ENCODE results near the gene SPOCK3.
"Not testable (repeated sequence)": the region's sequence is repeated elsewhere in the genome, so short reads cannot be mapped to it uniquely, and the experiment has no call there.

The SPOCK3 gene

GRCh38 chr4:167031534-167032156 lies 202.6 kb downstream of the SPOCK3 start:
- DNase-seq: no peak

GRCh38 chr4:167028976-167029375 lies 205.3 kb downstream of the SPOCK3 start:
- DNase-seq: no peak

DNA sequence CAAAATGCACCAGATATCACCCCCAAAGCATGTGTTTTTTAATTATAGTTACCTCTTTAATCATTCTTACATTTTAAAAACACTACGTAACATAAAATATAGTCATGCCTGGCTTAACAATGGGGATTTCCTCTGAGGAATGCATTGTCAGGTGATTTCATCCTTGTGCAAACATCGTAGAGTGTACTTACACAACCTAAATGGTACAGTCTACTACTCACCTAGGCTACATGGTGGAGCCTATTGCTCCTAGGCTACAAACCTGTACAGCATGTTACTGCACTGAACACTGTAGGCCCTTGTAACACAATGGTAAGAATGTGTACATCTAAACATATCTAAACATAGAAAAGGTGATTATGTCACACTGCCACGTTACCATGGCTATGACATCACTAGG lies 208.6 kb downstream of the SPOCK3 start:
- no peak for DNase-seq

DNA sequence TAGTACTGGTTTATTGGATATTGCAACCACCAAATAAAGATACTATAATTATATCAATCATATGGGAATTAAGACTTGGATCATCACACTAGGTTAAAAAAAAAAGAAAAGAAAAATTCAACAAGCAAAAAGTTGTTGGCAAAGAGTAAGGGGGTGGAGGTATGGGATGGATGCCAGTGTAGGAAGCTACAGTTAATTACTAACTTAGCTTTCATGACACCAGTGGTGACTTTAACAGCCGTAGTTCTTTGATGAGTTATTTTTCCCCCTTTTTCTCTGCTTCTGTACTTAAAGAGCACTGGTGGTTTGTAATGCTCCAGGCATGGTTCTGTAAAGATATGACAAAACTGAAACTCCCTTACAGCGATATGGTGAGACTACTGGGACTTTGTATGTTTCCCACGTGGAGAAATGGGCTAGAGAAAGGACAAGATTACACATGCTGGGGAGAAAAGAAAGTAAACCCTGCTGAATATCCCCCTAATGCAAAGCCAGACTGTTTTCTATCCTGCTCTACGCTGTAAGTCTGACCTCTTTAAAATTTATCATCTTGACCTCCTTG lies 210.8 kb downstream of the SPOCK3 start:
- DNase-seq: no peak

DNA sequence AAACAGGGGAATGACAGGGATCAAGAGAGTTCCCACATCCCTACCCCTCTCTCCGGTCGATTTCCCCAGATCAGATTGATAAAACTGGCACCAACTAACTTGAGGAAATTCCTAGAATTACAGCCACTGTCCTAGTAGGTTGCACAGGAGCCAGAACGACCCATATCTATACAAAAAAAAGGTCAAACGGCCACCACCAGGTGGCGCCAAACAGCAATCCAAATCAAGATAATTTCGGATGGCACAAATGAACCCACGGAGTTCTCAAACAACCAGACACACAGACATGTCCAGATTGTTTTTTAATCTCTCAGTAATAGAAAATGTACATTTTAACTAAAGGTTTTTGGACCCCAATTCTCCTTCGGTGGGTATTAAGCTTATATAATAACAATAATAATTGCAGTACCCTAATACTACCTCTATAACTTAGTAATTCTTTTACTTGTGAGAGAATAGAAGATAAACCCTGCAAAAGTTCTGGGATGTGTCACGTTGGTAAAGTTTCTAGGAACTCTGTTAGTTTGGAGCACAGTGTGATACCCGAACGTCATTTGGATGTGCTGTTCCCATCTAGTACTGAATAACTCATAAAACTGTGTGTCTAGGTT lies 212.6 kb downstream of the SPOCK3 start:
- no peak for DNase-seq

- DNase-seq: no peak
Measured at GRCh38 chr4:167020410-167020809, 213.9 kb downstream of the SPOCK3 start.

GRCh38 chr4:167014944-167015343 lies 219.3 kb downstream of the SPOCK3 start:
- DNase-seq: no peak

- DNase-seq: no peak
Measured at GRCh38 chr4:167003326-167003725, 231.0 kb downstream of the SPOCK3 start.

DNA sequence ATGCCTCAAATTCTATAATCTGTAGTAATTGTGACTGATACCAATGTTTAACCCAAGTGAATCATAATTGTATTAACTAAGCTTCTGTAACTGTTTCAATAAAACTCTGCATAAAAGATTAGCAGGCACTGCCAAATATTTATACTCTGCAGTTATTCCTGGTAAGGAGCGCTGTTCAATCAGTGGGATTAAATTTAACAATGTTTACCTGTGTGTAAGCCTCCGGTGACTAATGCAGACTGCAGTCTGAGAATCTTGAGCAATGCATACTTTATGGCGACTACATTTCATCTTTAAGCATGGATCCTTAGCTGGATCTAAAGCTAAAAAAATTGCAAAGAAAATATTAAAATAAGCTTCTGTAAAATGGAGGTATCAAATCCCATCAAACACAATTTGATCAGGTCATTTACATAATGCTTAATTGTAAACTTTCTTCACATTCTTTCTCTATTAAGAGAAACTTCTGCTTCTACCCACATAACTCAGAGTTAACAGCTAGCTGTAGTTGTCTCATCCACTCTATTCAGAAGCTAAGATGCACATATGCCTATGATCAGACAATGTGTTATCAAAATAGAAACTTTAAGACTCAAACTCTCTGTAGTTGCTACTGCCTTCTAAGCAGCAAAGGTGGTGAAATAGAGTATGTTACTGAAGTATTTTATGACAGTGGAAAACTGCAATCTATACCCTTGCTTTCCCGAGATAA lies 234.0 kb downstream of the SPOCK3 start:
- no peak for DNase-seq

GRCh38 chr4:166996216-166996615 lies 238.1 kb downstream of the SPOCK3 start:
- DNase-seq: no peak

DNA sequence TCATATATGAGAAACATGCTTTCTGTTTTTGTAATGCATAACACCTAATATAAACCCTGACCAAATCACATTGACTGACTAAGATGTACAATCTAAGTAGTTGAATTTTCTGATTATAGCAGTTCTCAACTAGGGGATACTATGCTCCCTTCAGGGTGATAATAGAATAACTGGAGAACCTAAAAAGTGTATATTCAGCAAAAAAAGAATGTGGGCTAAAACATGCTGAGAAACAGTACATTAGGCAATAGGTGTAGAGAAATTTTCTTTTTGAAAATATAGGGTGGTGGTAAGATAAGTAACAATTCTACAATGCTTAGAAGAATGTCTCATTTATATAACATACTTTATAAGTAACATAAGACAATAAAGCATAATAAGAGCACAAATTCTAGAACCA lies 239.6 kb downstream of the SPOCK3 start:
- DNase-seq: no peak

DNA sequence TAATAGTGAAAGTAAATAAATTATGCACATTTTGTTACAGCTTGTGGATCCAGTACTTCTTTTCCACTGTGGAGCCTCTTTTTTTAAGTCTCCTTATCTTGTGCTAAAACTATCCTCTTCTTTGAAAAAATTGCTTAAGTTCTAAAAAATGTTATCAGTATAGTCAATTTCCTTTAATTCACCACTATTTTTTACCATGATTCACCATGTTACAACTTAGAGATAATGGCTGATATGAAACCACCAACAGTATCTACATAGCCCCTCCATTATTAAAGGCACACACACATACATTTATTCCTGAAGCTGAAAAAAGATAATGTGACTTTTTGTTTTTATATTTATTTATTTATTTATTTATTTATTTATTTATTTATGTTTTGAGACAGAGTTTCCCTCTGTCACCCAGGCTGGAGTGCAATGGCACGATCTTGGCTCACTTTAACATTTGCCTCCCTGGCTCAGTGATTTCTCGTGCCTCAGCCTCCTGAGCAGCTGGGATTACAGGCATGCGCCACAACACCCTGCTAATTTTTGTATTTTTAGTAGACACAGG lies 243.2 kb downstream of the SPOCK3 start:
- DNase-seq: no peak

DNA sequence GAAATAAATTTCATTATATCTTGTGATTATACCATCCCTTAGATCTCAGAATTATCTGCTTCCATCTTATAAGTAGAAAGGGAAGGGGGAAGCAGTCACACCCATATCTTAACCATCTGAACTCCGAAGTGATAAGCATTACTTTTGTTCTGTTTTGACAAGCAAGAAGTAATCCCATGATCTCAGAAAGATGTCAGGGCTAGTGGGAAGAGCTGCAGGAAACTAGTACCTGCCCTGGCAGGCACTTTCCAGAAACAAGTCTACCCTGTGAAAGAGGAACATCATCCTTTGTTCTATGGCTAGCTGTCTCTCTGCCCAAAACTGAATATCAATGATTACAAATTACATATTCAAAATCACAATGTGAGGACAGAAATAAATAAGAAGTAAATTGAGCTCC lies 244.4 kb downstream of the SPOCK3 start:
- DNase-seq: no peak

DNA sequence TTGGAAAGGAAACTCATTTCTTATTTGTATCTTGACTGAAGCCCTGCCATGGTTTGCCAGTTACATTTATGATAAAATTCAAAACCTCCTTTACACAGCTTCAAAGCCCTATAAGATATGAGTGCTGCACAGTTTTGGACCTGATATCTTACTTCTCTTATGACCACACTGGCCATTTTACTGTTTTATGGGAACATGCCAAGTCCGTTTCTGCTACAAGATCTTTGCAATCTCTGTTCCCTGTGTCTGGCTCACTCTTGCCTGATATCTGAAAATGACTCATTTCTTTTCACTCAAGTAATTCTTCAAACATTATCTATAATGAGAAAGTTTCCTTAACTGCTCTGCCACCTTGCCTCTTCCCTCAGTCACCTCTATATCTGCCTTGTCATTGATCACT lies 247.3 kb downstream of the SPOCK3 start:
- DNase-seq: no peak

DNA sequence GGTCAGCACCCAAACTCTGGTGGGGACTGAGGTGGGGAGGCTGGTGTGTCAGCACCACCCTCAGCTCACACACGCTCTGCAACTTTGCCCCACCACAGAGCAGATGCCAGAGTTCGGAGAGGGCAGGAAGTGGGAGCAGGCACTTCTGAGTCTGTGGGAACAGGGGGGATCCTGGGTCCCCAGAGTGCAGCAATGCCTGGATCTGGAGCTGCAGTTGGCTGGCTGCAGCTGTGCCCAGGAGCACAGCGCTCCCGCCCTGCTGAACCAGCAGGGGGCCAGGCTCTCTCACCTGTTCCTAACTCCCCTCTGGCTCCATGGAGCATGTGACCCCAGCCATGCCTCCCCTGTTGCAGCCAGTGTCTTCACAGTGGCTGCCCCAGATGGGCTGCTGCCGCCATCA lies 252.4 kb downstream of the SPOCK3 start:
- no peak for DNase-seq

DNA sequence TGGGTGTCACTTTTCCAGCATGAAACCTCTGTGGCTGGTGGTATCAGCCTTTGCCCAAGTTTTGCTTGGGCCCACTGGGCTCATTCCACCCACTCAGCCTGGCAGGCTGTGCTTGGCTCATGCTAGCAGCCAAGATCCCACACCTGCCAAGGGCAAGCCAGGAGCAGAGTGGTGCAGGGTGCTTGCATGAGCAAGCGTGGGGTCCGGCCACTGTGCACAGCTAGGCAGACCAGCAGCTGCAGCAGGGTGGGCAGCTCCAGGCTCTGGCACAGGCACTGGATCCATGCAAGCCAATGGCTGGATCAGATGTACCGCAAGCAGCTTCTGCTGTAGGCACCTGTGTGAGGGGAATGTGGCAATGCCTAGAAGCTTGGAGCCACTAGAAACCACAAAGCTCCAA lies 253.9 kb downstream of the SPOCK3 start:
- DNase-seq: no peak

- DNase-seq: no peak
Measured at GRCh38 chr4:166977596-166977995, 256.7 kb downstream of the SPOCK3 start.

GRCh38 chr4:166972071-166972470 lies 262.2 kb downstream of the SPOCK3 start:
- DNase-seq: no peak

- DNase-seq: not testable (repeated sequence)
Measured at GRCh38 chr4:166968219-166968618, 266.1 kb downstream of the SPOCK3 start.

- no peak for DNase-seq
Measured at GRCh38 chr4:166965562-166965961, 268.7 kb downstream of the SPOCK3 start.

- DNase-seq: no peak
Measured at GRCh38 chr4:166957451-166957850, 276.8 kb downstream of the SPOCK3 start.

DNA sequence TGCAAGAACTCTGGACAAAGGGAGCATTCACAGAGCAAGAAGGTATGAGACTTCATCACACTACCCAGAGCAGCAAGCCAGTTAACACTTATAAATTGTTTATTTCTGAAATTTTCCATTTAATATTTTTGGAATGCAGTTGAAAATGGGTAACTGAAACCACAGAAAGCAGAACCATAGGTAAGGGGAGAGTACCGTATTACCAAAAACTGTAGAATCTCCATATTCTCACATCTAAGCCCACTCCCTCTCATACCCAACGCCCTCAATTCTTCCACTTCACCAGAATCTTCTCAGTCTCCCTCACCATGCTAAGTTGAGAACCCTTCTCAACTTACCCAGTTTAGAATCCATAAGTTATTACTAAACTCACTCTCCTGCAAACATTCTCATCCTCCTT lies 277.8 kb downstream of the SPOCK3 start:
- DNase-seq: no peak

DNA sequence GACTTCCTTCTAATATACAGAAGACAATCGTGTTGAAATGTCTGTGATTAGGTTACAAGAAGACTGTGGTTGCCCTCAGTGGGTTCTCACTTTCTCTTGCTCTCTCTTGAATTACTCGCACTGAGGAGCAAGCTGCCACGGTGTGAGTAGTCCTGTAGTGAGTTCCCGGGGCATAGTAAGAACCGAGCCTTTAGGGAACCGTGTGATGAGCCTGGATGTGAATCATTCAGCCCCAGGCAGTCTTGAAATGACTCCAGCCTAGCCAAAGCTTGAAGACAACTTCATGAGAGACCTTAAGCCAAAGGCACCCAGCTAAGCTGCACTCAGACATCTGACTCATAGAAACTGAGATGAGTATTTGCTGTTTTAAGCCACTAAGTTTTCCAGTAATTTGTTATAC lies 292.7 kb downstream of the SPOCK3 start:
- DNase-seq: no peak

DNA sequence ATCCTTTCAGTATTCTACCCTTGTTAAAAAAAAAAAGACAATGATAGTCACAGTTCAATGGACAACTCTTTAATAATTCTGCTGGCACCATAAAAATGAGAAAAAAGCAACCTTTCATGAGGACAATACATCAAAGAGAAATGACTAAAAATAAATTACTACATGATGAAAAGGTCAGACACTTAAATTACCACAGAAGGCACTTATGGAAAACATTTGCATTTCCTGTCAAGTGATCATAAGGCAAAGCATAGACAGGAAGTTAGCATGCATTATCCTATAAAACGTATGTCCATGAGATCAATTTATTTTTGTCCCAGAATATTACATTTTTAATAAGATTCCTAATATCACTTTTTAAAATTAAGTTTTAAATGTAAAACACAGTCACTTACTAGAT lies 303.8 kb downstream of the SPOCK3 start:
- DNase-seq: no peak
